Endodermal cell (in vitro differentiated cells): ENCODE results near the gene GRID1. TPM values are rescaled to one million over a fixed set of nuclear protein-coding genes. Genes with fewer than 3 reads are reported as not detected.

ENCODE experiments used
- DNase-seq: peaks from one replicate; pipeline ENCODE4 v3.0.0-alpha.2; 2017
- H3K27ac ChIP-seq: 2 replicates; pipeline ENCODE4 v1.5.1; 2013; ENCODE audit warnings: mild to moderate bottlenecking, low read depth, low read length, moderate library complexity
- H3K27me3 ChIP-seq: 2 replicates; pipeline ENCODE4 v1.6.1; 2013; ENCODE audit warnings: mild to moderate bottlenecking, low read length, moderate library complexity; ENCODE audit not compliant: insufficient read depth, control insufficient read depth, poor library complexity, severe bottlenecking
- H3K36me3 ChIP-seq: 2 replicates; pipeline ENCODE4 v1.7.0; 2013; ENCODE audit warnings: mild to moderate bottlenecking, low read length, moderate library complexity; ENCODE audit not compliant: control insufficient read depth, insufficient read depth
- H3K4me1 ChIP-seq: one replicate; pipeline ENCODE4 v1.7.0; 2013; ENCODE audit warnings: low read length; ENCODE audit not compliant: control insufficient read depth, insufficient read depth
- H3K4me3 ChIP-seq: 2 replicates; pipeline ENCODE4 v1.5.1; 2013; ENCODE audit warnings: mild to moderate bottlenecking, low read length, moderate library complexity
- H3K9ac ChIP-seq: 2 replicates; pipeline ENCODE4 v1.6.1; 2013; ENCODE audit warnings: mild to moderate bottlenecking, low read length, moderate library complexity; ENCODE audit not compliant: poor library complexity, severe bottlenecking; ENCODE audit errors: extremely low read depth
- H3K9me3 ChIP-seq: 2 replicates; pipeline ENCODE4 v1.6.1; 2013; ENCODE audit warnings: mild to moderate bottlenecking, low read length, moderate library complexity; ENCODE audit not compliant: control insufficient read depth
- H3K27ac Mint-ChIP-seq: 2 replicates; pipeline ENCODE4 v1.8.0; 2020; ENCODE audit warnings: mixed read lengths
- H3K27me3 Mint-ChIP-seq: 2 replicates; pipeline ENCODE4 v1.8.0; 2021; ENCODE audit warnings: mild to moderate bottlenecking, mixed read lengths; ENCODE audit not compliant: insufficient read depth
- H3K36me3 Mint-ChIP-seq: 2 replicates; pipeline ENCODE4 v1.8.0; 2020; ENCODE audit warnings: low read depth, mixed read lengths
- H3K4me1 Mint-ChIP-seq: 2 replicates; pipeline ENCODE4 v1.8.0; 2020; ENCODE audit warnings: mixed read lengths
- H3K4me3 Mint-ChIP-seq: 2 replicates; pipeline ENCODE4 v1.8.0; 2020; ENCODE audit warnings: mild to moderate bottlenecking, moderate library complexity, mixed read lengths
- H3K9me3 Mint-ChIP-seq: 2 replicates; pipeline ENCODE4 v1.8.0; 2020; ENCODE audit warnings: mild to moderate bottlenecking, mixed read lengths
- CTCF ChIP-seq: fragments of 200-600 bp; sonication (generic); conservative IDR thresholded peaks from 2 replicates; pipeline ENCODE4 v1.5.0; 2021; ENCODE audit warnings: antibody characterized with exemption, mild to moderate bottlenecking
- WGBS, 2 experiments: methylation state at CpG; one replicate each; pipeline versions ENCODE4 v1.1.5 to v1.1.7; 2013; ENCODE audit warnings: missing lambda C conversion rate in 2 of 2, mixed read lengths in 1 of 2; ENCODE audit not compliant: insufficient coverage in 1 of 2, insufficient read length in 1 of 2; 5-methylcytosine and 5-hydroxymethylcytosine counted together
- total RNA-seq, 2 donors: library from RNA; stranded (reverse); fragmentation: NEBNext Ultra II Directional in 1 of 2; extraction: Animal tissue kit (Norgen Biotek cat#: 25700) in 1 of 2; gene quantifications; 2 replicates in 1 of 2; 3 replicates in 1 of 2; pipeline ENCODE4 v1.2.1, GENCODE V29; 2021

GRID1 gene
- total RNA-seq, 2 donors from 2014 or later, result 0.13 to 0.53 TPM

- no peak overlapping the region for H3K9ac ChIP-seq
- no peaks in the 10 kb centered on the region for H3K9me3 Mint-ChIP-seq
- no peak overlapping the region for H3K4me3 Mint-ChIP-seq
- H3K4me3 ChIP-seq, result no peak overlapping the region
- 73 to 80% methylated on average over 8 to 12 of the region's 12 CpGs for WGBS, 2 experiments
- H3K4me1 ChIP-seq, result no peaks in the 10 kb centered on the region
- no peaks in the 10 kb centered on the region for H3K9me3 ChIP-seq
- TF ChIP-seq CTCF, result peak; percentile 61
- H3K27ac ChIP-seq, result no peak overlapping the region
- H3K36me3 Mint-ChIP-seq, result no peaks in the 10 kb centered on the region
- peak; percentile 84 for DNase-seq
- H3K4me1 Mint-ChIP-seq, result no peaks in the 10 kb centered on the region
- no peaks in the 10 kb centered on the region for H3K36me3 ChIP-seq
- H3K27me3 ChIP-seq, result no peaks in the 10 kb centered on the region
- H3K27me3 Mint-ChIP-seq, result peaks cover 12% of the 10 kb centered on the region
- H3K27ac Mint-ChIP-seq, result no peak overlapping the region
Measured at GRCh38 chr10:86291616-86292340, 74.8 kb downstream of the GRID1 start.

- Mint-ChIP-seq H3K27me3 (peaks cover 13% of the 10 kb centered on the region), H3K4me1 (no peaks in the 10 kb centered on the region), H3K36me3 (no peaks in the 10 kb centered on the region), H3K27ac (no peak overlapping the region), H3K9me3 (no peaks in the 10 kb centered on the region), H3K4me3 (no peak overlapping the region)
- no peak for TF ChIP-seq CTCF
- Histone ChIP-seq H3K9me3 (no peaks in the 10 kb centered on the region), H3K27ac (no peak overlapping the region), H3K36me3 (no peaks in the 10 kb centered on the region), H3K27me3 (no peaks in the 10 kb centered on the region), H3K4me3 (no peak overlapping the region), H3K4me1 (no peaks in the 10 kb centered on the region), H3K9ac (no peak overlapping the region)
- 67 to 82% methylated on average over 3 to 9 of the region's 9 CpGs for WGBS, 2 experiments
- peak; percentile 30 for DNase-seq
Measured at GRCh38 chr10:86290933-86291615, 75.5 kb downstream of the GRID1 start.

- H3K9me3 ChIP-seq, result no peaks in the 10 kb centered on the region
- peaks cover 11% of the 10 kb centered on the region for H3K27me3 Mint-ChIP-seq
- peak; percentile 57 for TF ChIP-seq CTCF
- no peaks in the 10 kb centered on the region for H3K36me3 Mint-ChIP-seq
- no peaks in the 10 kb centered on the region for H3K4me1 ChIP-seq
- H3K9me3 Mint-ChIP-seq, result no peaks in the 10 kb centered on the region
- H3K27ac ChIP-seq, result no peak overlapping the region
- no peak overlapping the region for H3K27ac Mint-ChIP-seq
- H3K4me1 Mint-ChIP-seq, result no peaks in the 10 kb centered on the region
- no peak overlapping the region for H3K9ac ChIP-seq
- WGBS, 2 experiments, result 81 to 86% methylated on average over 1 to 2 of the region's 2 CpGs
- no peak overlapping the region for H3K4me3 ChIP-seq
- no peaks in the 10 kb centered on the region for H3K36me3 ChIP-seq
- DNase-seq, result peak; percentile 60
- no peaks in the 10 kb centered on the region for H3K27me3 ChIP-seq
- no peak overlapping the region for H3K4me3 Mint-ChIP-seq
Measured at GRCh38 chr10:86289577-86289868, 77.1 kb downstream of the GRID1 start.
